Loucy (cell line): ENCODE data around the gene HIF1AN.

Experiments used
- H2AFZ ChIP-seq: fragments of 200-600 bp; sonication (generic); 2 replicates; pipeline ENCODE4 v1.6.0; 2016; ENCODE audit warnings: antibody characterized with exemption, mild to moderate bottlenecking, low read length, moderate library complexity
- H3F3A ChIP-seq: fragments of 200-600 bp; 2 replicates; pipeline ENCODE4 v1.6.0; 2016; ENCODE audit warnings: antibody characterized with exemption, low read depth, mild to moderate bottlenecking
- H3K27me3 ChIP-seq: fragments of 200-600 bp; sonication (generic); 2 replicates; pipeline ENCODE4 v1.6.1; 2014; ENCODE audit warnings: low read length, mild to moderate bottlenecking; ENCODE audit not compliant: insufficient read depth, poor library complexity, severe bottlenecking
- H3K36me3 ChIP-seq: fragments of 200-600 bp; sonication (generic); 2 replicates; pipeline ENCODE4 v1.6.1; 2016; ENCODE audit warnings: low read length; ENCODE audit not compliant: insufficient read depth
- H3K4me1 ChIP-seq: fragments of 200-600 bp; sonication (generic); 2 replicates; pipeline ENCODE4 v1.5.1; 2014; ENCODE audit warnings: low read length, mild to moderate bottlenecking; ENCODE audit not compliant: insufficient read depth, poor library complexity, severe bottlenecking
- H3K4me2 ChIP-seq: fragments of 200-600 bp; sonication (generic); 2 replicates; pipeline ENCODE4 v1.6.0; 2014; ENCODE audit warnings: antibody characterized with exemption, low read length, low read depth, mild to moderate bottlenecking; ENCODE audit not compliant: poor library complexity, severe bottlenecking
- H3K4me3 ChIP-seq: fragments of 200-600 bp; sonication (generic); 2 replicates; pipeline ENCODE4 v1.5.1; 2014; ENCODE audit warnings: low read length, mild to moderate bottlenecking, mixed read lengths; ENCODE audit not compliant: poor library complexity, severe bottlenecking
- H3K79me2 ChIP-seq: fragments of 200-600 bp; sonication (generic); 2 replicates; pipeline ENCODE4 v1.6.1; 2014; ENCODE audit warnings: low read length; ENCODE audit not compliant: insufficient read depth
- H3K9ac ChIP-seq: fragments of 200-600 bp; sonication (generic); 2 replicates; pipeline ENCODE4 v1.6.0; 2014; ENCODE audit warnings: mild to moderate bottlenecking, low read depth, low read length, moderate library complexity; ENCODE audit not compliant: poor library complexity, severe bottlenecking
- H3K9me2 ChIP-seq: fragments of 200-600 bp; sonication (generic); replicated peaks from 2 replicates; pipeline ENCODE4 v1.6.1; 2016; ENCODE audit warnings: low read depth, low read length, mixed read lengths
- H3K9me3 ChIP-seq: fragments of 200-600 bp; sonication (generic); 2 replicates; pipeline ENCODE4 v1.6.1; 2014; ENCODE audit warnings: mild to moderate bottlenecking, antibody characterized with exemption, low read length, low read depth; ENCODE audit not compliant: insufficient read depth
- H4K20me1 ChIP-seq: fragments of 200-600 bp; sonication (generic); 2 replicates; pipeline ENCODE4 v1.6.0; 2014; ENCODE audit warnings: antibody characterized with exemption, low read length, mild to moderate bottlenecking; ENCODE audit not compliant: insufficient read depth, poor library complexity, severe bottlenecking
- EZH2phosphoT487 ChIP-seq: fragments of 200-600 bp; IDR thresholded peaks from 2 replicates; pipeline ENCODE4 v1.6.1; 2018; ENCODE audit warnings: antibody characterized with exemption, mild to moderate bottlenecking, moderate library complexity, borderline replicate concordance
- TF ChIP-seq, protein P1 (sequence below): fragments of 200-600 bp; sonication (generic); conservative IDR thresholded peaks from 2 replicates; pipeline ENCODE4 v1.5.1; 2014; ENCODE audit warnings: mild to moderate bottlenecking, antibody characterized with exemption, low read length

The HIF1AN gene

DNA sequence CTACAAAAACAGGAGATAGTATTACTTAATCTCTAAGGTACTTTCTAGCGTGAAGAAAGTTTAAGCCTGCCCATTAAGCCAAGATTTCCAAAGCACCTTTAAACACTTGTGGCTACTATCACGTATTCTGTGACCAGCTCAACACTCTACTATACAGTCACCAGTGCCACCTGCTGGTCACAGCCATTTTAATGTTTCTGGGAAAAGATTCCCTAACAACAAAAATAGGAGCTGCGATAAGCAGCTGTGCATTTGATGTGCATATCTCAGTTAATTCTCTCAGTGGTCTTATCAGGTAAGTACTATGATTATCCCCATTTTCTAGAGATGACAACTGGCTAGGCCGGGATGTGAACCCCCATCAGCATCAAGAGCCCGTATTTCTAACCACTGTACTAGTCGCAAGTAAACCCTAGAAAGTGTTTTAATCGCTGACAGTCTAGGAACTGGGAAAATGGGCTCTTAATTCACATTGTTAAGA is 16.9 kb upstream of the HIF1AN start:
- Histone ChIP-seq H3K9ac (no peak overlapping the region), H2AFZ (no peak overlapping the region), H3K36me3 (peaks cover 11% of the 10 kb centered on the region; the same call in 1 of the 2 replicates), H3K79me2 (peaks cover 1% of the 10 kb centered on the region; the same call in 1 of the 2 replicates), H3K9me3 (no peaks in the 10 kb centered on the region), H3K27me3 (no peaks in the 10 kb centered on the region), H3K4me3 (no peak overlapping the region), H3F3A (0 out of 2 replicates have a peak, but pooled peaks cover 3% of the 10 kb centered on the region), H3K4me1 (peaks cover 24% of the 10 kb centered on the region), H3K9me2 (no peaks in the 10 kb centered on the region), H4K20me1 (no peaks in the 10 kb centered on the region), H3K4me2 (no peak overlapping the region)
- TF ChIP-seq, protein P1, sequence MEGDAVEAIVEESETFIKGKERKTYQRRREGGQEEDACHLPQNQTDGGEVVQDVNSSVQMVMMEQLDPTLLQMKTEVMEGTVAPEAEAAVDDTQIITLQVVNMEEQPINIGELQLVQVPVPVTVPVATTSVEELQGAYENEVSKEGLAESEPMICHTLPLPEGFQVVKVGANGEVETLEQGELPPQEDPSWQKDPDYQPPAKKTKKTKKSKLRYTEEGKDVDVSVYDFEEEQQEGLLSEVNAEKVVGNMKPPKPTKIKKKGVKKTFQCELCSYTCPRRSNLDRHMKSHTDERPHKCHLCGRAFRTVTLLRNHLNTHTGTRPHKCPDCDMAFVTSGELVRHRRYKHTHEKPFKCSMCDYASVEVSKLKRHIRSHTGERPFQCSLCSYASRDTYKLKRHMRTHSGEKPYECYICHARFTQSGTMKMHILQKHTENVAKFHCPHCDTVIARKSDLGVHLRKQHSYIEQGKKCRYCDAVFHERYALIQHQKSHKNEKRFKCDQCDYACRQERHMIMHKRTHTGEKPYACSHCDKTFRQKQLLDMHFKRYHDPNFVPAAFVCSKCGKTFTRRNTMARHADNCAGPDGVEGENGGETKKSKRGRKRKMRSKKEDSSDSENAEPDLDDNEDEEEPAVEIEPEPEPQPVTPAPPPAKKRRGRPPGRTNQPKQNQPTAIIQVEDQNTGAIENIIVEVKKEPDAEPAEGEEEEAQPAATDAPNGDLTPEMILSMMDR, result peak; percentile 94
- TF ChIP-seq EZH2phosphoT487, result no peak

DNA sequence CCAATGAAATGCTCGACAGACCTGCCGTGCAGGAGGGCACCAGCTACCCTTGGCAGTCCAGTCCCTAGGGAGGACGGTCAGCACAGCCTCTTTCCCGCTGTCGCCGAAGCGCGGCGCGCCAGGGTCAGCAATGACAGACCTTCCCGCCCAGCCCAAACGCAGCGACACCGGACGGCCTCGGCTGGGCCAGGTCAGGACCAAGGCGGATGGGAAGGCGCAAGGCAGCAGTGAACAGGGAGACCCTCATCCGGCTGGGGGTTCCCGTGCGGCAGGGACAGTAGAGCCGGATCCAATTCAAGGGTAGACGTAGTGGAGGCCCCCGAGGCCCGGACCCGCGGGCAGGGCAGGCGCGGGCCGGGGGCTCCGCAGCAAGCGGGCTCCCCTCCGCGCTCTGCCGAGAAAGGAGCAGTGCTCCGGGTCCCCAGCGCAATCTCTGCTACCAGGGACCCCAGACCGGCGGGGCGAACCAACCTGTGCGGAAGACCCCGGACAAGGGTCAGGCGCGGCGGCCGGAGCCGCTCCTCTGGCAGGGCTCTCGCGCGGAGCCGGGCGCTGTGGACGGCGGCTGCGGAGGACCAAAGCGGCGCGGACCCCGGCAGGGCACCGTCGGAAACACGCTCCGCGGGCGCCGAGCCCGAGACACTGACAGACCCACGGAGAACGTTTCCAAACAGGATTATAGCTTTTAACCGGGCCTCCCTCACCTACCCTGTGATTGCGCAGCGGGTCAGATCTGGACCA is 16.3 kb upstream of the HIF1AN start, which contains the start of gene SEC31B:
TSS of gene SEC31B (minus strand) at position 551 of the 741 bp plus-strand sequence. CDS start 2,909 bp downstream, outside the sequence.
- TF ChIP-seq, protein P1, result no peak
- TF ChIP-seq EZH2phosphoT487, result no peak
- H4K20me1 ChIP-seq, result no peaks in the 10 kb centered on the region
- 0 out of 2 replicates have a peak, but pooled peaks cover 3% of the 10 kb centered on the region for H3F3A ChIP-seq
- no peak within 1 kb of the TSS for H3K9ac ChIP-seq
- no peak within 1 kb of the TSS for H3K4me2 ChIP-seq
- H2AFZ ChIP-seq, result no peak within 1 kb of the TSS
- H3K79me2 ChIP-seq, result peaks cover 8% of the 10 kb centered on the region; the same call in 1 of the 2 replicates
- no peaks in the 10 kb centered on the region for H3K9me2 ChIP-seq
- peaks cover 18% of the 10 kb centered on the region; the same call in 1 of the 2 replicates for H3K36me3 ChIP-seq
- peaks cover 24% of the 10 kb centered on the region for H3K4me1 ChIP-seq
- H3K9me3 ChIP-seq, result no peaks in the 10 kb centered on the region
- no peak within 1 kb of the TSS for H3K4me3 ChIP-seq
- no peaks in the 10 kb centered on the region for H3K27me3 ChIP-seq

DNA sequence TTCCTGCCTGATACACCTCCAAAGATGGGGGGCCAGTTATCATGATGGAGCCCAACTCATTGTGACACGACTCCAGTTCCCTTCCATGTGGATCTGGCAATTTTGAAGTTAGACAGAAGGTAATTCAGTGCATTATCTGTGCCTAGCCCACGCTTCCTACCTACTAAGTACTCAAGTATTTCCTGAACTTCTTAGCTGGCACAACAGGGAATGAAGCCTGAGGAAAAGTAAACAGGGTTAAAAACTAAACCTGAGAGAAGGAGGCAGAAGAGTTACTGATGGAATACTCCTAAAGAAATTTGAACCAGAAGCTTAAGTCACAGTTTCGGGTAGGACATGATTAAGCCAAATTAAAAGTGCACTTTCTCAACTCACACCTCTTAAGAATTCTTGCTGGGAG is 14.9 kb upstream of the HIF1AN start:
- peaks cover 25% of the 10 kb centered on the region for H3K4me1 ChIP-seq
- H3K9me2 ChIP-seq, result no peaks in the 10 kb centered on the region
- peaks cover 1% of the 10 kb centered on the region for H4K20me1 ChIP-seq
- H3F3A ChIP-seq, result 0 out of 2 replicates have a peak, but pooled peaks cover 3% of the 10 kb centered on the region
- no peak overlapping the region for H3K4me2 ChIP-seq
- H3K79me2 ChIP-seq, result peaks cover 21% of the 10 kb centered on the region; the same call in 1 of the 2 replicates
- no peak overlapping the region for H3K9ac ChIP-seq
- no peaks in the 10 kb centered on the region for H3K27me3 ChIP-seq
- no peak overlapping the region for H2AFZ ChIP-seq
- H3K4me3 ChIP-seq, result no peak overlapping the region
- TF ChIP-seq, protein P1, result no peak
- TF ChIP-seq EZH2phosphoT487, result no peak
- H3K9me3 ChIP-seq, result no peaks in the 10 kb centered on the region
- H3K36me3 ChIP-seq, result peaks cover 31% of the 10 kb centered on the region; the same call in 1 of the 2 replicates
